ENCODE results near the gene TCF7L1.
"Not testable (repeated sequence)": the region's sequence is repeated elsewhere in the genome, so short reads cannot be mapped to it uniquely, and the experiment has no call there.

The TCF7L1 gene

DNA sequence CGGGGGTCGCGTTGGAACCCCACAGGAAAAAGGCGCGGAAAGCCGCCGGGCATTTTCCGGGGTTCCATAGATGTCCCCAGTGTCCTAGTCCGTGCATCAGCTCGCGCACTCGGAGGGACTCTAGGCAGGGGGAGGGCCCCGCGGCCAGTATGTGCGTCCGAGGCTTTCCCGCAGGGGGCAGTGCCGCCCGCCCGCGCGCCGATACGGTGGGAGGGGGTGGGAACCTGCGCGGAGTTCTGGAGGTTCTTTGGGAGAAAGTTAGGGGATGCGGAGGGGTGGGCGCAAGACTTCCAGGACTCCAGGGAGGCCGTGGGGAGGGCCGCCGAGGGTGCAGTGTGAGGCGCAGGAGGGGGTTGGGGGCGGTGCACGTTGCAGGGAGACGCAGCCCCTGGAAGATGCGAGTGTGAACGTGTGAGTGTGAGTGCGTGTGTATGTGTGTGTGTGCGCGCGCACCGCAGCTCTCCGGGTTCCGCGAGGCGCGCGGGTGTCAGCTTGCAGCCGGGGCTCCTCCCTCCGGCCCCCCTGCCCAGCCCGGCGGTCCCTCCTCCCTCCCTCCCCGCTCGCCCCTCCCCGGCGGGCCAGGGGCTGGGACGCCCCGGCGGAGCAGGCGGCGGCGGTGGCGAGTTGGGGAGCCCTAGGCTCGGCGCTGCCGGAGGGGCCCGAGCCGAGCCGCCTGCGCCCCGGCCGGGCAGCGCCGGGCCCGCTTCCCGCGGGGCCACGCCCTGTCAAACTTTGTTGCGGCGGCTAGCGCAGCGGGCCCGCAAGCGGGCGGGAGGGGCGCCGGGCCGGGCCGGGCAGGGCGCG lies at the start of gene TCF7L1:
Gene TCF7L1 (plus strand): TSS at position 559 of the 804 bp plus-strand sequence. CDS start 293 bp downstream, outside the sequence.
- DNase-seq, result no peak

GRCh38 chr2:85085563-85085962 lies 47.6 kb upstream of the TCF7L1 start:
- DNase-seq, result no peak

DNA sequence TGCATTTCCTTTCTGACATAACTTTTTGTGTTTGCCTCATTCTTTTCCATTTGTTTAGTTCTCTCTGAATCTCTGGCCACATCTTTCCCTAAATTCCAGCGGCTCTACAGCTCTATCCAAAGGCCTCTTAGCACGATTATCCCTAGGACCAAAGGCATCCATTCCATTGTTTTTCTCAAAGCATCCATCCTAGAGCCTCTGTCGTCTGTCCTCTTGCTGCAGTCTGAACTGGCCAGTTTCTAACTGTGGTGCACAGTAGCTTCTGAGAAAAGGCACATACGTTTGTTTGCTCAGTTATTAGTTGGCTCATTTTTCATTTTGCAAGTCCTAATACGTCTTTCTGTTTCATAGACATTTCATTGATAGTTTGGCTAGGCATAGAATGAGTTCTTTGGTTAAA lies 45.7 kb upstream of the TCF7L1 start:
- DNase-seq, result no peak

GRCh38 chr2:85088921-85089320 lies 44.3 kb upstream of the TCF7L1 start:
- DNase-seq, result no peak

- no peak for DNase-seq
These were observed 43.6 kb upstream of the TCF7L1 start for GRCh38 chr2:85089585-85089984.

GRCh38 chr2:85091838-85092237 lies 41.4 kb upstream of the TCF7L1 start:
- no peak for DNase-seq

DNA sequence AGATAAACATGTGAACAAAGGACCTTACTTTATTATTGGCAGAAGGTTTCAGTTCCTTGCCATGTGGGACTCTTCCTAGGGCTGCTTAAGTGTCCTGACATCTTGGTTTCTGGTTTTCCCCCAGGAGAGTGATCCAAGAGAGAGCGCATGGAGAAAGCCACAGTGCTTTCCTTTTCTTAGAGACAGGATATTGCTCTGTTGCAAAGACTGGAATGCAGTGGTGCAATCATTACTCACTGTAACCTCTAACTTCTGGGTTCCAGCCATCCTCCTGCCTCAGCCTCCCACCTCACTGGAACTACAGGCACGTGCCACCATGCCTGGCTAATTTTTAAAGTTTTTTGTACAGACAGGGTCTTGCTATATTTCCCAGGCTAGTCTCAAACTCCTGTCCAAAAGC lies 38.1 kb upstream of the TCF7L1 start:
- no peak for DNase-seq

DNA sequence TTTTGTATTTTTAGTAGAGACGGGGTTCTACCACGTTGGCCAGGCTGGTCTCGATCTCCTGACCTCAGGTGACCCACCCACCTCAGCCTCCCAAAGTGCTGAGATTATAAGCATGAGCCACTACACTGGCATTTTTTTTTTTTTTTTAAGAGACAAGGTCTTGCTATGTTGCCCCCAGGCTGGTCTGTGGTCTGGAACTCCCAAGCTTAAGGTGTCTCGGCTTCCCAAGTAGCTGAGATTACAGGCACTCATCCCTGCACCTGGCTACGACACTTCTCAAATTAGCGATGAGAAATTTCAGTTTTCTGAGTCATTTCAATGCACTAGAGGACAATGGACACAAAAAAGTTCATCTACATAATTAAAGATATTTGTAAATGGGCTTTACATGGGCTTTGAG lies 36.6 kb upstream of the TCF7L1 start:
- DNase-seq, result no peak

DNA sequence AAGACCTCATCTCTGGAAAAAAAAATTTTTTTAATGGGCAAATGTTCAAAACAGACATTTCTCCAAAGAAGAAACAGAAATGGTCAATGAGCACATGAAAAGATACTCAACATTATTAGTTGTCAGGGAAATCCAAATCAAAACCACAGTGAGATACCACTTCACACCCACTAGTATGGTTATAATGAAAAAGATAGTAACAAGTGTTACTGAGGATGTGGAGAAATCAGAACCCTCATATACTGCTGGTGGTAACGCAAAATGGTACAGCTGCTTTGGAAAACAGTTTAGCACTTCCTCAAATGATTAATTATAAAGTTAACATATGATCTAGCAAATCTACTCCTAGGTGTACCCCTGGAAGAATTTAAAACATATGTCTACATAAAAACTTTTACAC lies 29.0 kb upstream of the TCF7L1 start:
- DNase-seq, result no peak

- no peak for DNase-seq
These were observed 26.6 kb upstream of the TCF7L1 start for GRCh38 chr2:85106489-85107180.

- DNase-seq, result no peak
These were observed 22.1 kb upstream of the TCF7L1 start for GRCh38 chr2:85110991-85111560.

DNA sequence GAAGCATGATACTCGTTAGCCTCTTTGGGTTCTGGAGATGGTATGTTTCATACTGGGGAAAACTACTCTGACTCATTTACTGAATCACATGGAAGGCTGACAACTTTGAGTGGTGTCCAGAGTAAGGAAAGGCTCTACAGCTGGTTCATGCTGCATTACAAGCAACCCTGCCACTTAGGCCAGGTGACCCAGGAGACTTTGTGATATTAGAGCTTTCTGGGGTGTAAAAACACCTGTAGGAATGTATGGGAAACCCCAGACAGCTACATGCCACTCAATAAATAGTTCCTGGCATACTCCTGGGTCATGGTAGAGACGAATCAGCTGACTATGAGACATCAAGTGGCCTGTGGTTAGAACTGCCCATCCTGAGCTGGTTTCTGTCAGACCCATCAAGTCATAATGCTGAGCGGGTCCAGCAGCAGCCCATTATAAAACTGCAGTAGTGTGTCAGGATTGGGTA lies 21.3 kb upstream of the TCF7L1 start:
- no peak for DNase-seq

DNA sequence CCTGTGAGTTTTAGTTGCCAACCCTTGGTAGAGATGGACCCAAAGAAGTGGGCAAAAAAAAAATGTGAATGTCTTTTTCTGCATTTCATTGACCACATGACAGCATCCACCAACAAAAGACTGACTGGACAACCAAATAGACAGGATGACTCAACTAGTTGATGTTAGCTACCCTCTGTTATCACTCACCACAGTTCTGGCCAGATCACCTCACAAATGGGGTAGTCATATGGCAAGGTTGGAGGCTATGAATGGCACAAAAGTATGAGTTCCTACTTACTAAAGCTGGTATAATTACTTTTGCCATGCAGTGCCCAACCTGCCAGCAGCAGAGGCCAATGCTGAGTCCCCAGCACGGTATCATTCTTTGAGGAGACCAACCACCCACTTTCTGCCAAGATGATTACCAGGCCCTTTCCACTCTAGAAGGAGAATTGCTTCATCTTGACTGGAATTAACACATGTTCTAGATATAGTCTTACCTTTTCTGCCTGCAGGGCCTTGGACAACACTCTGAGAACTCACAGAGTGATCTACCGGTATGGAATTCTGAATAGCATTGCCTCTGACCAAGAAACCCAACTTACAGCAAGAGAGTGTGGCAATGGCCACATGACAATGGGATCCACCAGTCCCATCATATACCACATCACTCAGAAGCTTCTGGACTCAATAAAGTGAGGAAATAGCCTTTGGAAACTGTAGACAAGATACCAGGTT lies 20.1 kb upstream of the TCF7L1 start:
- DNase-seq, result no peak

DNA sequence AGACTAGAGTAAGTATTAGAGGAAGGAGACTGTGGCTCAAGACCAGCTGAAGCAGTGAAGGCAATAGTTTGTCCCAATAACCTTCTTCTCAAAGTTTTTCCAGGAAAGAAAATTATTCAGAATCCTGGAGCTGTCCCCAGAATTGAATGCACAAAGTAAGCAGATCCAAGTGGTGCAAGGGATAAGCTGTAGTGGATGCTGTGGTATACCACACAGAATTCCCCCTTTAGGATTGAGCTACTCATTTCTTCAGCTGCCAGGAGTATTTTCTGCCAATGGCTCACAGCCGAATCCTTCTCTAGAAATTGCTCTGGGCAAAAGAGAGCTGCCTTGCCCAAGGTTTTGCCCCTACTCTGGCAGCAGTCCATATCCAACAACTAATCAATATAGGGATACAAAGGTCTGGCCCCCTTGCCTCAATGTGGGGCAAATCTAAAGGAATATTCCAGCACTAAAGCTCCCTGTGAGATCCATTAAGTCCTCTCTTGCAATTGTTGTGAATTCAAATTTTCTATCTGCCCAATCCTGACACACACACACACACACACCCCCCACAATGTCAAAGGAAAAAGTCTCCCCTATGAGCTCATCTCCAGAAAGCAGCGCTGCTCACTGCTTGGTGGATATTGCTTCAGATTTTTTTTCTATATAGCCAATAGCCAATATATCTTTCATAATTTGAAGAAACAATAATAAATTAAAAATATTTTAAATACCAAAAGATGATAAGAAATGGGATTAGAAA lies 18.4 kb upstream of the TCF7L1 start:
- no peak for DNase-seq

- no peak for DNase-seq
These were observed 17.0 kb upstream of the TCF7L1 start for GRCh38 chr2:85116207-85116606.

GRCh38 chr2:85119900-85120299 lies 13.3 kb upstream of the TCF7L1 start:
- DNase-seq, result no peak

DNA sequence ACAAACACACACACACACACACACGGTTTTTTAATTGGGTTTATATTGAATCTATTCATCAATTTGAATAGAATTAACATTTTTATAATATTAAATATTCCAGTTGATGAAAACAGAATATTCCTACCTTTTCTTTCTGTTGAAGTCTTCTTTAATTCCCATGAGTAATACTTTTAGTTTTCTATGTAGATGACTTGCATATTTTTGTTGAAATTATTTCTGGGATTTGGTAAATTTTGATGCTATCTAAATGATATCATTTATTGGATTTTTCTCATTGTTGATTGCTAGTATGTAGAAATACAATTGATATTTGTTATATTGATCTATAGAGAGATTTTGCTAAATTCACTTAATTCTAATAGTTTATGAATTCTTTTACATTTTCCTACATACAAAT lies 12.8 kb upstream of the TCF7L1 start:
- DNase-seq, result no peak

DNA sequence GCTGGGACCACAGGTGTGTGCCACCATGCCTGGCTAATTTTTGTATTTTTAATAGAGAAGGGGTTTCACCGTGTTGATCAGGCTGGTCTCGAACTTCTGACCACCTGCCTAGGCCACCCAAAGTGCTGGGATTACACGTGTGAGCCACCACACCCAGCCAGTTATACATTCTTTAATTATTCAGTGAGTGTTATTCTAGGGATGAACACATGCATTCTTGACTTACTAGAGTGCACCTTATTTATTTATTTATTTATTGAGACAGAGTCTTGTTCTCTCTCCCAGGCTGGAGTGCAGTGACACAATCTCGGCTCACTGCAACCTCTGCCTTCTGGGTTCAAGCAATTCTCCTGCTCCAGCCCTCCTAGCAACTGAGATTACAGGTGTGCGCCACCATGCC lies 6.7 kb upstream of the TCF7L1 start:
- DNase-seq, result not testable (repeated sequence)

GRCh38 chr2:85129861-85130260 lies 3.3 kb upstream of the TCF7L1 start:
- no peak for DNase-seq

DNA sequence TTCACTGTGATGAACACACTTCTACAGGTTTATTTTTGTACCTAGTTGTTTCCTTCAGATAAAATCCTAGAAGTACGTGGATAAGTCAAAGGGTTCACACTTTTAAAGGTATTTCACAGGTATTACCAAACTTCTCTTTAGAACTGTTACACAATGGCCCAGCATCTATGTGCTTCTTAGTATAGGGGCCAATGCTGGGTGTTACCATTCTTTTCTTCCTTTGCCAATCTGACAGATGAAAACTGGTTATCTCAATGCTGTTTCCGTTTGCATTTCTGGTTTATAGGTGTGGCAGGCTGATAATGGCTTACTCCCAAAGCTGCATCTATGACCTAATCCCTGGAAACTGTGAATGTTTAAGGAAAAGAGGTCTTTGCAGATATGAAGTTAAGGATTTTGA lies 2.8 kb upstream of the TCF7L1 start:
- DNase-seq, result no peak

DNA sequence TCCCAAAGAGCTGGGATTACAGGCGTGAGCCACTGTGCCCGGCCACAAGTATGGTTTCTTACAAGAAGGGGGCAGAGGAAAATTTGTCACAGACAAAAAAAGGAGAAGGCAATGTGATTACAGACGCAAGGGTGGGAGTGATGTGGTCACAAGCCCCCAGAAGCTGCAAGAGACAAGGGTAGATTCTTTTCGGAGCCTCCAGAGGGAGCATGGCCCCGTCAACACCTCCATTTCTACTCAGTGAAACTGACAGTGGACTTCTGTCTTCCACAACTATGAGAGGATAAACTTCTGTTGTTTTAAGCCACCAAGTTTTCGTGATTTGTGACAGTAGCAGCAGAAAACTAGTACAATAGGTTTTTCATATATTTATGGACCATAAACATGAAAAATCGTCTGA lies 2.1 kb upstream of the TCF7L1 start:
- no peak for DNase-seq

GRCh38 chr2:85132397-85132796 lies 795 bp upstream of the TCF7L1 start:
- DNase-seq, result no peak

Measured in SHP77 (cell line).